Erythroblast (primary cell): ENCODE measurements around the gene ADAMTS5.

Experiments used
- GATA1 ChIP-seq: IDR thresholded peaks from 2 replicates; pipeline ENCODE4 v1.6.1; 2011; ENCODE audit warnings: low read depth, mild to moderate bottlenecking, control low read depth, low read length, moderate library complexity
- POLR2A ChIP-seq: IDR thresholded peaks from 2 replicates; pipeline ENCODE4 v1.6.1; 2011; ENCODE audit warnings: mild to moderate bottlenecking, low read length

GRCh38 chr21:26969971-26970725, 3.3 kb upstream of the ADAMTS5 start:
- TF ChIP-seq POLR2A (no peak), GATA1 (no peak)
